GM19397 (cell line): Measurements from ENCODE around the gene LRRC58.

Experiments
- ATAC-seq: cut with Tn5 transposase; IDR thresholded peaks from one replicate; pipeline ENCODE4 v1.9.1; 2021; ENCODE audit warnings: mild to moderate bottlenecking, moderate library complexity; ENCODE audit not compliant: unreplicated experiment

Gene LRRC58

GRCh38 chr3:120280566-120280965, 68.6 kb downstream of the LRRC58 start:
- ATAC-seq, result no peak

GRCh38 chr3:120280026-120280425, 69.1 kb downstream of the LRRC58 start:
- no peak for ATAC-seq

DNA sequence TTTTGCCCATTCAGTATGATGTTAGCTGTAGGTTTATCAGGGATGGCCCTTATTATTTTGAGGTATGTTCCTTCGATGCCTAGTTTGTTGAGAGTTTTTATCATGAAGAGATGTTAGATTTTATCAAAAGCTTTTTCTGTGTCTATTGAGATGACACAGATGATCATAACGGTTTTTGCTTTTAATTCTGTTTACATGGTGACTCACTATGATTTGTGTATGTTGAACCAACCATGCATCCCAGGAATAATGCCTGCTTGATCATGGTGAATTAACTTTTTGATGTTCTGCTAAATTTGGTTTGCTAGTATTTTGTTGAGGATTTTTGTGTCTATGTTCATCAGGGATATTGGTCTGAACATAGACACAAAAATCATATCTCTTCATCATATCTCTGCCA, 72.4 kb downstream of the LRRC58 start:
- ATAC-seq, result no peak

DNA sequence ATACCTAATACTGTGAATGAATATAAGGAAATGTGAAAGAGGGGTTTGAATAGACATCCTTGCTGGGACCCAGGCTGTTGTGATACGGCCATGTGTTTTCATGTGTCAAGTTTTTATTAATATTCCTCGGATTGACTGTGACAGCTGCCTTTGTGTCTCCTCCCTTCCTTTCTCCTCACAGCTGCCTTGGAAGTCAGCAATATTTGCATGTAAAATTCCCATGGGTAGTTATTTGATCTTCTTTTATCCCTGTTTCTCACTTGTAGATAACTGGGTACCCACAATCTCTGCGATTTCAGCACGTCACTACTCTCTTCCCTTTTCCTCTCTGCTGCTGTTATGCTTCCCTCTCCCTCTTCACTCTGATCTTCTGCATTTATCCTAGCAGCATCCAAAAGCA, 73.5 kb downstream of the LRRC58 start:
- ATAC-seq, result no peak

DNA sequence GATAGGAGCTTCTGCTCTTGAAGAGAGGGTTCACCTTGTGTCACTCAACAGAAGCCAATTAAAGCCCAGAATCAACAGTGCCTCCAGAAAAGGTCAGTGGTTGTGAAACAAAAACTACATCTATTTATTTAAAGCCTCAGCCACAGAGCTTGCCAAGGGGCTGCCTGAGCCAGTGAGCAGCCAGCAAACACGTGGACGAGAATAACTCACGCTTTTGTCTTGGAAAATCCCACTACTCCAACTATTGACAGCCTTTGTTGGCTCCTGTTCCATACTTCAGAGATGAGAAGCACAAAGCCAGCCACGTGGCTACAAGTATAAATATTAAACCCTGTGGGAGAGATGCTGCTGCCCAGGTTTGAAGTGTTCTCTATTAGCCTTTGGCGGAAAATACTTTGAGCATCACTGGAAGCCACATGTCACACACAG, 74.4 kb downstream of the LRRC58 start:
- no peak for ATAC-seq
